ENCODE data around the gene CATSPER3.

- TF ChIP-seq CTCF (IDR thresholded peaks at IDR 0.05) (no peak), POLR2A (IDR thresholded peaks at IDR 0.05) (no peak)
These were observed 46.4 kb downstream of the CATSPER3 start for GRCh38 chr5:135013947-135014570.
